GM18951 (cell line): Measurements from ENCODE around the gene ABHD5.
"Not testable (repeated sequence)": the region's sequence is repeated elsewhere in the genome, so short reads cannot be mapped to it uniquely, and the experiment has no call there.

Source experiments
- POLR2A ChIP-seq: IDR thresholded peaks from 4 replicates; pipeline ENCODE4 v1.6.1; 2011; ENCODE audit warnings: mild to moderate bottlenecking; ENCODE audit not compliant: insufficient read length, insufficient read depth; ENCODE audit errors: extremely low read depth
- in situ Hi-C: fragments of 300-500 bp; cut with MboI; formaldehyde crosslinking; loops from one replicate; pipeline ENCODE4 v1.12.0; 2022; ENCODE audit warnings: low sequenced_read_pairs, mixed read lengths, inconsistent platforms; ENCODE audit not compliant: unreplicated experiment

Gene ABHD5

GRCh38 chr3:43690400-43691119 is at the start of gene ABHD5:
Gene ABHD5 (plus strand): TSS chr3:43690938. CDS start chr3:43690993, 55 bp downstream.
- TF ChIP-seq POLR2A = peak; percentile 100
- in situ Hi-C loops = no loop called here

- TF ChIP-seq POLR2A = no peak
- in situ Hi-C loops = no loop called here
These were observed 49.2 kb upstream of the ABHD5 start for GRCh38 chr3:43641306-43642114.

- in situ Hi-C loops = no loop called here
- no peak for TF ChIP-seq POLR2A
These were observed 46.3 kb upstream of the ABHD5 start for GRCh38 chr3:43644443-43644842.

DNA sequence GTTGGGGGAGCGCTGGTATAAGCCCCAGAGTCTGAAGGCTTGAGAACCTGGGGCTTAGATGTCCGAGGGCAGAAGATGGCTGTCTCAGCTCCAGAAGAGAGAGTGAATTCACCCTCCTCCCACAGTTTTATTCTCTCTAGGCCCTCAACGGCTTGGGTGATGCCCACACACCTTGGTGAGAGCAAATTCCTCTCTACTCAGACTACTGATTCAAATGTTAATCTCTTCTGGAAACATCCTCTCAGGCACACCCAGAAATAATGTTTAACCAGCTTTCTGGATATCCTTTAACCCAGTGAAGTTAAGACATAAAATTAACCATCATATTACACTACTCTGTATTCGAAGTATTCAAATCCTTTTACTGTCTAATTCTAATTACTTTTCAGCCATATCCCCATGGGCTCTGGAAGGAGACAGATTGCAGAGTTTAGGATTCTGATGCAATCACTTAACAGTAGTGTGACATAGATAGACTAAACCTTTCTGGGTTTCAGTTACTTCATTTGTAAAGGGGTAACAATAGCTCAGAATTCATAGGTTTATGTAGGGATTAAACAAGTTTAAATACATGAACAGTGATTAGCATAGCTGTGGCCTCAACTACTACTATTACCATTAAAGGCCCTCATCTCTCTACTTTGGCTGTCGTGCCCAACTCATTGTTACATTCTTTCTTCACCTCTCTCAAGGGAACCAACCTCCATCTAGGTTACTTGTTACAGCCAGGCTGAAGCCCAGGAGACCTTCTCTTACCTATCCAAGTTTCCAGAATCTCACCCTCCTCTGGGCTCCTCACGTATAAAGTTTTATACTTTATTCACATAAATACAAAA is 43.2 kb upstream of the ABHD5 start:
- in situ Hi-C loops = no loop called here
- no peak for TF ChIP-seq POLR2A

DNA sequence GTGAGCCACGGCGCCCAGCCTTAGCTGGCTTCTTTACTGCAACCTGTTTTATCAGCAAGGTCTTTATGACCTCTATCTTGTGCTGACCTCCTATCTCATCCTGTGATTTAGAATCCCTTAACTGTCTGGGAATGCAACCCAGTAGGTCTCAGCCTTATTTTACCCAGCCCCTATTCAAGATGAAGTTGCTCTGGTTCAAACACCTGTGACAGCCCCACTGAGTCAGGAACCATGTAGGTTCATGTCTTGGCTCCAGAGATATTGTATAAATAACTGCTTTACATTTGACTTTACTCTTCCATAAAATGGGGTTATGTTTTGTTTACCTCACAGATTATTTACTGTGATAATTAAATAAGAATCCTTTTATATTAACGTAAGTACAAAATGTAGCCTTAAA is 41.8 kb upstream of the ABHD5 start:
- in situ Hi-C loops = no loop called here
- TF ChIP-seq POLR2A = no peak

DNA sequence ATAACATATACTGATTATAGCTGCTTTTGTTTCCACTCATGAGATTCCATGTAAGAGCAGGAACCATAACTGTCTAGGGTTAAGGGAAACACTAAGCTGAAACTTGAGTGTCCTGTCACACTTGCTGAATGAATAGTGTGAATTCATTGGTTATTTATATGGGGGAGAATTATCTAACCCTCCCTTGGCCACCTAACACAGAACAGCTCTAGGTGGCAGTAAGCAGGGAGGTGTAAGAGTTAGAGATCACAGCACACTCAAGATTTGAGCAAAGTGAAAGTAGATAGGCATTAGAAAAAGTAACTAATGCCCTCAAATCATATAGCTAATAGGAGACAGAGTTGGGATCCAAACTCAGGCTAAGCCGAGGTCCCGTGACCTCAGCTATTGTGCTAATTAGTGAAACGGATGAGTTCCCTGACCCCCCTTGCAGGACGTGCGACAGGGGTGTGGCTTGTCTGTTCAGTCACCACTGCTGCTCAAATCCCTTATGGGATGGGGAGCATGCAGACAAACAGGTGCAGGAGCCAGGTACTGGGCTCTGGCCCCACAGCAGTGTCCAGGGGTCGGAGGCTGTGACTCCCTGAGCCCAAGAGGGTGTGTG is 41.3 kb upstream of the ABHD5 start:
- in situ Hi-C loops = no loop called here
- no peak for TF ChIP-seq POLR2A

DNA sequence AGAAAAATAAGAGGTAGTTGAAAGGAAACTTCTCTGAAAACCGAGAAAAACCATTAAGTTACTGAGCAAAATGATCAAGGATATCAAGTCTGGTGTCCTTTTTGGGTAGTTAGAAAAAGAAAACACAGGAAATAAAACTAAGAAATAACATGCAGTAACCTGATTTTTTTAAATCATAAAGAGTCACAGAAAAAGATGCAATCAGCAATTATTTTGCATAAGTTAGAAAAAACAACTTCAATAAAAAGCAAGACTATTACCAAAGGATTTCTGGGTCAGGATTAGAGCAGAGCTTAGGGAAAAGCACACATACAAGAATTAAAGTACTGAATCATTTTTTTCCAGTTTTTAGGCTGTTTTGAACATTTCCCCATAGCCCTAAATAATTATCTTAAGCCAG is 40.4 kb upstream of the ABHD5 start:
- no peak for TF ChIP-seq POLR2A
- in situ Hi-C loops = no loop called here

DNA sequence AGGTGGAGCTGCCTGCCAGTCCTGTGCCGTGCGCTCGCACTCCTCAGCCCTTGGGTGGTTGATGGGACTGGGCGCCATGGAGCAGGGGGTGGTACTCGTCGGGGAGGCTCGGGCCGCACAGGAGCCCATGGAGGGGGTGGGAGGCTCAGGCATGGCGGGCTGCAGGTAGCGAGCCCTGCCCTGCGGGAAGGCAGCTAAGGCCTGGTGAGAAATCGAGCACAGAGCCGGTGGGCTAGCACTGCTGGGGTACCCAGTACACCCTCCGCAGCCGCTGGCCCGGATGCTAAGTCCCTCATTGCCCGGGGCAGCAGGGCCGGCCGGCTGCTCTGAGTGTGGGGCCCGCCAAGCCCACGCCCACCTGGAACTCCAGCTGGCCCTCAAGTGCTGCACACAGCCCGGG is 34.3 kb upstream of the ABHD5 start:
- in situ Hi-C loops = not testable (repeated sequence)

- no peak for TF ChIP-seq POLR2A
- in situ Hi-C loops = no loop called here
These were observed 31.4 kb upstream of the ABHD5 start for GRCh38 chr3:43659250-43659880.

- in situ Hi-C loops = not testable (repeated sequence)
These were observed 29.4 kb upstream of the ABHD5 start for GRCh38 chr3:43661376-43661775.

- in situ Hi-C loops = not testable (repeated sequence)
These were observed 25.7 kb upstream of the ABHD5 start for GRCh38 chr3:43665011-43665410.

GRCh38 chr3:43670635-43671522 is 19.9 kb upstream of the ABHD5 start:
- in situ Hi-C loops = no loop called here
- TF ChIP-seq POLR2A = no peak
